ENCODE measurements around the gene CAPNS1.

CAPNS1 gene
- 72.9 to 161 reads per million in 2 donors for total RNA-seq

GRCh38 chr19:36139473-36140303 lies at the start of gene CAPNS1:
Gene CAPNS1 (plus strand): TSS chr19:36140066. CDS start chr19:36141012, 946 bp downstream.
- peak; percentile 82 for DNase-seq

- DNase-seq, result no peak
Measured at GRCh38 chr19:36090910-36091695, 48.8 kb upstream of the CAPNS1 start.

- no peak for DNase-seq
Measured at GRCh38 chr19:36092566-36092965, 47.3 kb upstream of the CAPNS1 start.

GRCh38 chr19:36093146-36093662 lies 46.7 kb upstream of the CAPNS1 start:
- DNase-seq, result no peak

- no peak for DNase-seq
Measured at GRCh38 chr19:36093687-36094086, 46.2 kb upstream of the CAPNS1 start.

- no peak for DNase-seq
Measured at GRCh38 chr19:36097036-36097435, 42.8 kb upstream of the CAPNS1 start.

- DNase-seq, result no peak
Measured at GRCh38 chr19:36099166-36099785, 40.6 kb upstream of the CAPNS1 start.

- DNase-seq, result no peak
Measured at GRCh38 chr19:36100476-36100875, 39.4 kb upstream of the CAPNS1 start.

- DNase-seq, result no peak
Measured at GRCh38 chr19:36101550-36102327, 38.1 kb upstream of the CAPNS1 start.

- DNase-seq, result no peak
Measured at GRCh38 chr19:36103040-36103626, 36.7 kb upstream of the CAPNS1 start.

GRCh38 chr19:36103842-36104552 lies 35.9 kb upstream of the CAPNS1 start:
- no peak for DNase-seq

- no peak for DNase-seq
Measured at GRCh38 chr19:36106441-36106840, 33.4 kb upstream of the CAPNS1 start.

GRCh38 chr19:36106991-36107390 lies 32.9 kb upstream of the CAPNS1 start:
- DNase-seq, result no peak

GRCh38 chr19:36108684-36109083 lies 31.2 kb upstream of the CAPNS1 start:
- no peak for DNase-seq

GRCh38 chr19:36110487-36111199 lies 29.2 kb upstream of the CAPNS1 start, which contains the start of gene OVOL3:
Gene OVOL3 (plus strand): TSS chr19:36111143. CDS start chr19:36111203, 60 bp downstream.
- DNase-seq, result no peak

- no peak for DNase-seq
Measured at GRCh38 chr19:36111200-36111539, 28.7 kb upstream of the CAPNS1 start.

GRCh38 chr19:36112678-36113077 lies 27.2 kb upstream of the CAPNS1 start:
- no peak for DNase-seq

GRCh38 chr19:36113425-36113824 lies 26.4 kb upstream of the CAPNS1 start:
- no peak for DNase-seq

GRCh38 chr19:36113894-36114720 lies 25.8 kb upstream of the CAPNS1 start:
- DNase-seq, result peak; percentile 6

All from T-helper 9 cell (primary cell).